ENCODE results near the gene KDM4B.

The KDM4B gene

GRCh38 chr19:5108123-5108596 lies 139.2 kb downstream of the KDM4B start:
- peaks cover 12% of the 10 kb centered on the region; the same call in 1 of the 2 replicates for H3K4me1 ChIP-seq (ENCODE audit: insufficient read depth, low read length)
- H3K9me3 ChIP-seq (ENCODE audit: control insufficient read depth, insufficient read depth, low read length): no peaks in the 10 kb centered on the region
- H3K36me3 ChIP-seq (ENCODE audit: insufficient read depth, low read length): no peaks in the 10 kb centered on the region
- no peak overlapping the region for H3K9ac ChIP-seq (ENCODE audit: low read depth, low read length)

GRCh38 chr19:5108866-5109265 lies 140.0 kb downstream of the KDM4B start:
- no peaks in the 10 kb centered on the region for H3K36me3 ChIP-seq (ENCODE audit: insufficient read depth, low read length)
- peaks cover 19% of the 10 kb centered on the region for H3K4me1 ChIP-seq (ENCODE audit: insufficient read depth, low read length)
- H3K9ac ChIP-seq (ENCODE audit: low read depth, low read length): no peak overlapping the region

GRCh38 chr19:5109560-5109959 lies 140.6 kb downstream of the KDM4B start:
- Histone ChIP-seq H3K36me3 (ENCODE audit: insufficient read depth, low read length) (no peaks in the 10 kb centered on the region), H3K4me1 (ENCODE audit: insufficient read depth, low read length) (peaks cover 24% of the 10 kb centered on the region), H3K9me3 (ENCODE audit: control insufficient read depth, insufficient read depth, low read length) (no peaks in the 10 kb centered on the region), H3K9ac (ENCODE audit: low read depth, low read length) (no peak overlapping the region)

More at GRCh38 chr19:5108866-5109265, 140.0 kb downstream of the KDM4B start:
- no peaks in the 10 kb centered on the region for H3K9me3 ChIP-seq (ENCODE audit: control insufficient read depth, insufficient read depth, low read length)

- Histone ChIP-seq H3K36me3 (ENCODE audit: insufficient read depth, low read length) (no peaks in the 10 kb centered on the region), H3K9ac (ENCODE audit: low read depth, low read length) (no peak overlapping the region), H3K4me1 (ENCODE audit: insufficient read depth, low read length) (peaks cover 34% of the 10 kb centered on the region), H3K9me3 (ENCODE audit: control insufficient read depth, insufficient read depth, low read length) (no peaks in the 10 kb centered on the region)
Measured at GRCh38 chr19:5110546-5110945, 141.6 kb downstream of the KDM4B start.

DNA sequence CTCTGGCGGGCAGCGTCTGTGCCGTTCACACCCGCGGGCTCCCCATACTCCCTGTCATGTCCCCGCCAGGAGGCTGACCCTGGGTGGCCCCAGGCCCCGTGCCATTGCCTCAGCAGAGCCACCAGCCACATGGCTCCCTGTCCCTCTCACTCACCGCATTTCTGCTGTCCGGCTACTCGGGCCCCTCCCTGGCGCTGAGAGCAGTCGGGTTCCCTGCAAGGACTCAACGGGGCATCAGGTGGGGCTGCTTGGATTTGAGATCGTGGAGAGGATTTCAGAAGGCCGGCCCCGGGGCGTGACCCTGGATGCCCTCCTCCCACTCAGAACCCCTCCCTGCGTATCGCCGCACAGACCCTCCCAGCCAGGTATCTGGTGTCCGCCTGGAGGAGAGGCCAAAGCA lies 142.1 kb downstream of the KDM4B start:
- Histone ChIP-seq H3K4me1 (ENCODE audit: insufficient read depth, low read length) (peaks cover 36% of the 10 kb centered on the region), H3K9me3 (ENCODE audit: control insufficient read depth, insufficient read depth, low read length) (no peaks in the 10 kb centered on the region), H3K36me3 (ENCODE audit: insufficient read depth, low read length) (no peaks in the 10 kb centered on the region), H3K9ac (ENCODE audit: low read depth, low read length) (no peak overlapping the region)

- no peaks in the 10 kb centered on the region for H3K36me3 ChIP-seq (ENCODE audit: insufficient read depth, low read length)
- H3K9me3 ChIP-seq (ENCODE audit: control insufficient read depth, insufficient read depth, low read length): no peaks in the 10 kb centered on the region
- peaks cover 36% of the 10 kb centered on the region for H3K4me1 ChIP-seq (ENCODE audit: insufficient read depth, low read length)
- no peak overlapping the region for H3K9ac ChIP-seq (ENCODE audit: low read depth, low read length)
Measured at GRCh38 chr19:5112175-5112574, 143.3 kb downstream of the KDM4B start.

DNA sequence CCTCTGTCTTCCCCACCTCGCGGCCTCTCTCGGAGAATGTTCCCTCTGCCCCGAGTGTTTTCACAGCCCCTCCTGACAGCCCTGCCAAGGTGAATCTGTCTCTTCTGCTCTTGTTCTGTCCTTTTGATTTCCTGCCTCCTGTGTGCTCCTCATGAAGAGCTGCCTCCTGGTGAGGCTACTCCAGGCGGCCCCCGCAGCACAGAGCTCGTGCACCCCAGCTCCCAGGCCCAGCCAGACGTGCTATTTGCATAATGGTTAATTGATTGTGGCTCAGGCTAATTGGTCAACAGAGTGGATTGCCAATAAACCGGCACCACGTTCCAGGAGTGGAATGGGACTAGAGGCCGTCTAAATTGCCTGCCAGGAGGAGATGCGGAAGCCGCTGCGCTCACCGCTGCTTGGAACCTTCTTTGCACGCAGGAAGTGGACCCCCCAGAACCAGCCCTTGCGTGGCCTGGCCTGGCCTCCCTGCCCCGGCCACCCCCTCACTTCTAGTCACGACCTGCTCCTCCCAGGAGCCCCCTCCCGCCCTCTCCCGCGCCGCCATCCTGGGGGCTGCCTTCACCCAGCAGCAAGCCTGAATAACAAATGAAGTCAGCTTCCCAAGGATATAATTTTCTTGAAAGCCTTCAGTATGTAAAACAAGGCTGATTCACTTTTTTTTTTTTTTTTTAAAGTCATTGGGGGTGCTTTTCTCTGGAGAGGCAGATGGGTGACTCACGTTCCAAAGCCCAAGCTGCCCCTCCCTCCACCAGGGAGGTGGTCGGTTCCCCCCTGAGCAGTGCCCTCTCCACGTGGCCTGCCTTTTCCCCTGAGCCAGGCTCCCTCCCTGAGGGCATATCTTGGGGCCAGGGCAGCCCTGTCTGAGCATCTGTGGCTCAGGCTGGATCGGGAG lies 144.0 kb downstream of the KDM4B start:
- peaks cover 36% of the 10 kb centered on the region for H3K4me1 ChIP-seq (ENCODE audit: insufficient read depth, low read length)
- no peak overlapping the region for H3K9ac ChIP-seq (ENCODE audit: low read depth, low read length)
- no peaks in the 10 kb centered on the region for H3K9me3 ChIP-seq (ENCODE audit: control insufficient read depth, insufficient read depth, low read length)
- H3K36me3 ChIP-seq (ENCODE audit: insufficient read depth, low read length): no peaks in the 10 kb centered on the region

- Histone ChIP-seq H3K36me3 (ENCODE audit: insufficient read depth, low read length) (no peaks in the 10 kb centered on the region), H3K9me3 (ENCODE audit: control insufficient read depth, insufficient read depth, low read length) (no peaks in the 10 kb centered on the region), H3K9ac (ENCODE audit: low read depth, low read length) (no peak overlapping the region), H3K4me1 (ENCODE audit: insufficient read depth, low read length) (peaks cover 36% of the 10 kb centered on the region)
Measured at GRCh38 chr19:5113633-5114586, 145.0 kb downstream of the KDM4B start.

GRCh38 chr19:5114727-5115126 lies 145.8 kb downstream of the KDM4B start:
- Histone ChIP-seq H3K9me3 (ENCODE audit: control insufficient read depth, insufficient read depth, low read length) (no peaks in the 10 kb centered on the region), H3K4me1 (ENCODE audit: insufficient read depth, low read length) (peaks cover 36% of the 10 kb centered on the region), H3K9ac (ENCODE audit: low read depth, low read length) (no peak overlapping the region), H3K36me3 (ENCODE audit: insufficient read depth, low read length) (no peaks in the 10 kb centered on the region)

- H3K36me3 ChIP-seq (ENCODE audit: insufficient read depth, low read length): no peaks in the 10 kb centered on the region
- H3K4me1 ChIP-seq (ENCODE audit: insufficient read depth, low read length): peaks cover 36% of the 10 kb centered on the region
- no peaks in the 10 kb centered on the region for H3K9me3 ChIP-seq (ENCODE audit: control insufficient read depth, insufficient read depth, low read length)
- no peak overlapping the region for H3K9ac ChIP-seq (ENCODE audit: low read depth, low read length)
Measured at GRCh38 chr19:5115351-5115750, 146.4 kb downstream of the KDM4B start.

- H3K4me1 ChIP-seq (ENCODE audit: insufficient read depth, low read length): peaks cover 36% of the 10 kb centered on the region
- H3K9me3 ChIP-seq (ENCODE audit: control insufficient read depth, insufficient read depth, low read length): no peaks in the 10 kb centered on the region
- no peaks in the 10 kb centered on the region for H3K36me3 ChIP-seq (ENCODE audit: insufficient read depth, low read length)
- H3K9ac ChIP-seq (ENCODE audit: low read depth, low read length): no peak overlapping the region
Measured at GRCh38 chr19:5115771-5116202, 146.9 kb downstream of the KDM4B start.

- no peaks in the 10 kb centered on the region for H3K36me3 ChIP-seq (ENCODE audit: insufficient read depth, low read length)
- peaks cover 36% of the 10 kb centered on the region for H3K4me1 ChIP-seq (ENCODE audit: insufficient read depth, low read length)
- no peak overlapping the region for H3K9ac ChIP-seq (ENCODE audit: low read depth, low read length)
- no peaks in the 10 kb centered on the region for H3K9me3 ChIP-seq (ENCODE audit: control insufficient read depth, insufficient read depth, low read length)
Measured at GRCh38 chr19:5116292-5116691, 147.4 kb downstream of the KDM4B start.

DNA sequence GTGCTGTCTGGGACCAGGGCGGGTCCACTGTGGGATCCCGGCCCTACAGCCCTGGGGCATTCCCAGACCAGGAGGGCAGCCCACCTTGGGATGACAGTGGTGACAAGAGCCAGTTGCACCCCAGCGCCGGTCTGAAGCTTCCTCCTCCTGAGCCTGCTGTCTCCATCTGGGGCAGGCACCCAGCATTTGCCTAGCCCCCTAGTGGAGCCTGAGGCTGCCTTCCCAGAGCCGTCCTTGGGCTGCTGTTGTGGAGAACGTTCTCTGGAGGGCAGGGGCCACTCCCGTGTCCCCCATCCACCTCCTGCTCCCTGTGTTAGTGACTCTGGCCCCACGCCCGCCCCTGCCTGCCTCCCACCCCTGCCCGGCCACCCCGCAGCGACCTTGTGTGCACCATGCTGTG lies 148.5 kb downstream of the KDM4B start:
- Histone ChIP-seq H3K36me3 (ENCODE audit: insufficient read depth, low read length) (no peaks in the 10 kb centered on the region; the same call in 1 of the 2 replicates), H3K9ac (ENCODE audit: low read depth, low read length) (no peak overlapping the region), H3K9me3 (ENCODE audit: control insufficient read depth, insufficient read depth, low read length) (no peaks in the 10 kb centered on the region), H3K4me1 (ENCODE audit: insufficient read depth, low read length) (peaks cover 31% of the 10 kb centered on the region)

DNA sequence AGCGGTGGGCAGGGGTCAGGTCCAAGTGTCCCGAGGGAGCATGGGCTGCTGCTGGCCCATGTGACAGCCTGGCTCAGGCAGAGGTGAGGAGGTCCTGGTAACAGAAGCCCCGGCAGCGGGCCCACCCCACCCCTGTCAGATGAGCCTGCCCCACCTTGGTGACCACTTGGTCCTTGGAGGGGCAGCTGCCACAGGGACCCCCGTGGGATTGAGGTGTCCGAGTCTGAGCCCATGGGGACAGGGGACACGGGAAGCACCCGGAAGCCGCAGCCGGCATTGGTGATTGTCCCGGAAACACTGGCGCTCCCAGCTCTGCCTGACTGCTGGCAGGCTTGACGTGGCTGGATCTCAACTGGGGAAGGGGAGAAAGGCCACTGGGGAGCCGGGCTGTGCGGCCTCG lies 149.1 kb downstream of the KDM4B start:
- Histone ChIP-seq H3K36me3 (ENCODE audit: insufficient read depth, low read length) (no peaks in the 10 kb centered on the region; the same call in 1 of the 2 replicates), H3K9ac (ENCODE audit: low read depth, low read length) (no peak overlapping the region), H3K4me1 (ENCODE audit: insufficient read depth, low read length) (peaks cover 25% of the 10 kb centered on the region)

More for the DNA sequence above, 149.1 kb downstream of the KDM4B start:
- no peaks in the 10 kb centered on the region for H3K9me3 ChIP-seq (ENCODE audit: control insufficient read depth, insufficient read depth, low read length)

Data from ES-I3 (cell line).